Nephron (organoid): ENCODE results near the gene MLPH.

Source experiments
- H3K27ac Mint-ChIP-seq, 3 experiments: 2 replicates each; pipeline ENCODE4 v1.8.0; 2020; ENCODE audit warnings: mixed read lengths in 3 of 3, mild to moderate bottlenecking in 2 of 3, moderate library complexity in 1 of 3
- H3K27me3 Mint-ChIP-seq: 2 replicates; pipeline ENCODE4 v1.8.0; 2021; ENCODE audit warnings: low read depth, mild to moderate bottlenecking, moderate library complexity, mixed read lengths
- H3K36me3 Mint-ChIP-seq: 2 replicates; pipeline ENCODE4 v1.8.0; 2020; ENCODE audit warnings: low read depth, mixed read lengths
- H3K4me1 Mint-ChIP-seq: 2 replicates; pipeline ENCODE4 v1.8.0; 2020; ENCODE audit warnings: mixed read lengths
- H3K4me3 Mint-ChIP-seq, 3 experiments: 2 replicates each; pipeline ENCODE4 v1.8.0; 2020; ENCODE audit warnings: mild to moderate bottlenecking in 3 of 3, mixed read lengths in 3 of 3, moderate library complexity in 2 of 3
- H3K9me3 Mint-ChIP-seq: 2 replicates; pipeline ENCODE4 v1.8.0; 2020; ENCODE audit warnings: mixed read lengths
- CTCF ChIP-seq, 3 experiments: fragments of 200-600 bp; sonication (generic); IDR thresholded peaks; one replicate each; pipeline ENCODE4 v1.5.0; 2021; ENCODE audit warnings: antibody characterized with exemption in 3 of 3; ENCODE audit not compliant: unreplicated experiment in 3 of 3

Gene MLPH

DNA sequence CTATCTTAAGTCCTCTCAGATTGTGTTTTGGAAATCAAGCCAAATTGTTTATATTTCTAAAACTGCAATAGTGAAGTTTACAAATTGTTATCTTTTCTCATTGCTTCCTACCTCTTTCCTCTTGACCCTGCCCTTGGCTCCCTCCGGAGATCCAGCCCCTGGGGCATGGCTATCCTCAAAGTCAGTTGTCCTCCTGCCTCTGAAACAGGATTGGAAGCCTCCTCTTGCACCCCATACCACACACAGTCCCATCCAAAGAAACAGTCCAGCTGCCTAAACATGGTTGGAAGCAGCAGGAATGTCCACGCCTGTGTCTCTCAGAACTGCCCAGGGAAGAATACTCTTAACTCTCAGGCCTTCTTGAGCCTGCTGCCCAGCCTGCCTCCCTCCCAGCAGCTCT, 43.0 kb upstream of the MLPH start:
- no peak for TF ChIP-seq CTCF (IDR thresholded peaks at IDR 0.05; ENCODE audit: unreplicated experiment in 3 of 3)

DNA sequence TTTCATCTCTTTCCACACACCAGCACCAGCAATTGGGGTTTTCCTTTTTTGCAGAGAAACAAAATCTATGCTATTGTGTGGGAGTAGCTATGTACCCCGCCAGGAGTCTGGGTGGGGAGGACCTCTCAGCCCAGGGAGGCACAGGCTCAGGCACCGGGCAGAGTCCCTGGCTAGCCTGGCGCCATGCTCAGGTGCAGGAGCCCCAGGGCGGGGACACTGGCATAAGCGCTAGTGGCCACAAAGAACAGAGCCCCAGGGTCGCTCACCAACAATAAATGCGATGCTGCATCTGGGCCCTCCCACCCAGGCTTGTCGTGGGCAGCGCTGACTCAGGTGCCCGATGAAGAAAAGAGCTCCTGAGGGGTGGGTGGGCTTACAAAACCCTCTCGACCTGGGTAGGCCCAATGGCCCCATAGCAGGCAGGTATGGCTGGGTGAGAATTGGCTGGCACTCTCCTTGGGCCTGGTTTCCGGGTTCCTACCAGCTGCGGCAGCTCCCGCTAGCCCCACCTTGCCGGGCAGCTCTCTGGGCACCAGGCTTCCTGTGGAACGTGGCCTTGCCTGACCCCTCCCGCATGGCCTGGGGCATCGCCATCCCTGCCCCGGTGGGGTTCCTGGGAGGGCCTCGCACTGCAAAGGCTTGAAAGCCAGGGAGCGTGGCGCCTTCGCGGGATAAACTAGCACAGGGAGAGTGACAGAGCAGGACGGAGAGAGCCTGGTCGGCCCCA, 41.3 kb upstream of the MLPH start:
- Mint-ChIP-seq H3K36me3 (no peaks in the 10 kb centered on the region), H3K4me1 (peaks cover 68% of the 10 kb centered on the region), H3K9me3 (no peaks in the 10 kb centered on the region), H3K27ac (peak overlapping the region; percentile 68 to 97 (median 86)), H3K27me3 (peaks cover 4% of the 10 kb centered on the region), H3K4me3 (no peak overlapping the region)
- no peak for TF ChIP-seq CTCF (IDR thresholded peaks at IDR 0.05; ENCODE audit: unreplicated experiment in 3 of 3)

More for the DNA sequence above, 43.0 kb upstream of the MLPH start:
- H3K9me3 Mint-ChIP-seq, result peaks cover 3% of the 10 kb centered on the region
- peak overlapping the region; percentile 93 to 97 (median 96) for H3K27ac Mint-ChIP-seq
- H3K4me3 Mint-ChIP-seq, result peak overlapping the region in 1 of 3 experiments; percentile 21
- peaks cover 66% of the 10 kb centered on the region for H3K4me1 Mint-ChIP-seq
- H3K27me3 Mint-ChIP-seq, result peaks cover under 1% of the 10 kb centered on the region
- H3K36me3 Mint-ChIP-seq, result no peaks in the 10 kb centered on the region

GRCh38 chr2:237446338-237446665, 40.7 kb upstream of the MLPH start:
- Mint-ChIP-seq H3K27ac (peak overlapping the region; percentile 60 to 96 (median 85)), H3K4me3 (no peak overlapping the region), H3K36me3 (no peaks in the 10 kb centered on the region), H3K27me3 (peaks cover 4% of the 10 kb centered on the region), H3K4me1 (peaks cover 68% of the 10 kb centered on the region), H3K9me3 (no peaks in the 10 kb centered on the region)
- TF ChIP-seq CTCF (IDR thresholded peaks at IDR 0.05; ENCODE audit: unreplicated experiment in 3 of 3), result no peak

DNA sequence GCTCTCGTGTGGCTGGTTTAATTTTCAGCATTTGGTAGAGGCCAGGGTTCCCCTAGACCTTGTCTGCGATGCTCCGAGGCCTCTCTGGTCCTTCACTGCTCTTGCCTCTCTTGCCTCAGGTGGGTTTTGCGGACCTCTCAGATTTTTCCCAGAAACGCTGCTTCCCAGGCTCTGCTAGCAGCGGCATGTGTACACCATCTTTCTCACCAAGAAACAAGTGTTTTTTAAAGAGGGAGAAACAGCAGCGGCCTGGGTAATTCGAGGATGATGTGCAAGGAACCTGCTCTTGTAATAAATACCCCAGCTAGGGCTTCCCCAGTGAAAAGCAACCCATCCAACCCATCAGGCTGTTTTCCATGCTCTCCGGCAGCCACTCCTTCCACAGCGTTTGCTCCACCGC, 39.6 kb upstream of the MLPH start:
- Mint-ChIP-seq H3K9me3 (no peaks in the 10 kb centered on the region), H3K4me1 (peaks cover 70% of the 10 kb centered on the region), H3K4me3 (no peak overlapping the region), H3K27ac (peak overlapping the region; percentile 32 to 85 (median 67)), H3K27me3 (peaks cover 4% of the 10 kb centered on the region), H3K36me3 (no peaks in the 10 kb centered on the region)
- no peak for TF ChIP-seq CTCF (IDR thresholded peaks at IDR 0.05; ENCODE audit: unreplicated experiment in 3 of 3)

DNA sequence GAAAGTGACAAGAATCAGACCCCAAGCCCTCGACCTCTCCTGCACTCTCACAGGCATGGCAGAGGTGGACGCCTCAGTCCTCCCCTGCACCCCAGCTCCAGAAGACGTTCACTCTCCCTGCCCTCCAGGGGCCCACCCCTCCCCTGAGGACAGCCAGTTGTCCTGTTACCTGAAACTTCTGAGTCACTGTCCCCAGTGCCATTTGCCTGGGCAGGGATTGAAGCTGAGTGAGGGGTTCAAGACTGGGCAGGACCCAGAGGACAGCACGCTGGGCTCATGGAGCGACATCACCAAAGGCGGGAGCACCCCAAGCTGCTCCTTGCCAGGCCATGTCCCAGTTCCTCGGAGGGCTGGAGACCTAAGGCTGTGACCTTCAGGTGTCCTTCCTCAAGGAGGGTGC, 38.9 kb upstream of the MLPH start:
- H3K4me1 Mint-ChIP-seq, result peaks cover 69% of the 10 kb centered on the region
- no peaks in the 10 kb centered on the region for H3K36me3 Mint-ChIP-seq
- peaks cover 4% of the 10 kb centered on the region for H3K27me3 Mint-ChIP-seq
- no peaks in the 10 kb centered on the region for H3K9me3 Mint-ChIP-seq
- peak overlapping the region; percentile 85 to 97 (median 96) for H3K27ac Mint-ChIP-seq
- TF ChIP-seq CTCF (IDR thresholded peaks at IDR 0.05; ENCODE audit: unreplicated experiment in 3 of 3), result no peak
- no peak overlapping the region for H3K4me3 Mint-ChIP-seq

GRCh38 chr2:237448626-237449025, 38.4 kb upstream of the MLPH start:
- no peaks in the 10 kb centered on the region for H3K36me3 Mint-ChIP-seq
- peak overlapping the region; percentile 83 to 97 (median 96) for H3K27ac Mint-ChIP-seq
- no peak for TF ChIP-seq CTCF (IDR thresholded peaks at IDR 0.05; ENCODE audit: unreplicated experiment in 3 of 3)
- peaks cover 4% of the 10 kb centered on the region for H3K27me3 Mint-ChIP-seq
- H3K9me3 Mint-ChIP-seq, result no peaks in the 10 kb centered on the region
- H3K4me3 Mint-ChIP-seq, result no peak overlapping the region
- peaks cover 72% of the 10 kb centered on the region for H3K4me1 Mint-ChIP-seq
